HG03159 (cell line): ENCODE measurements around the gene TTR.

Experiments used
- ATAC-seq: cut with Tn5 transposase; IDR thresholded peaks from one replicate; pipeline ENCODE4 v1.9.1; 2021; ENCODE audit warnings: mild to moderate bottlenecking, moderate library complexity; ENCODE audit not compliant: unreplicated experiment

TTR gene

GRCh38 chr18:31612124-31612523 lies 20.4 kb downstream of the TTR start:
- no peak for ATAC-seq

- ATAC-seq = no peak
Observed at GRCh38 chr18:31614044-31614443, 22.4 kb downstream of the TTR start.

GRCh38 chr18:31616586-31616985 lies 24.9 kb downstream of the TTR start:
- no peak for ATAC-seq

GRCh38 chr18:31617031-31617717 lies 25.5 kb downstream of the TTR start:
- ATAC-seq = no peak

- no peak for ATAC-seq
Observed at GRCh38 chr18:31618801-31619200, 27.1 kb downstream of the TTR start.

GRCh38 chr18:31619291-31619690 lies 27.6 kb downstream of the TTR start:
- ATAC-seq = no peak

GRCh38 chr18:31624892-31625640 lies 33.4 kb downstream of the TTR start:
- ATAC-seq = no peak

- ATAC-seq = no peak
Observed at GRCh38 chr18:31626409-31626808, 34.7 kb downstream of the TTR start.

GRCh38 chr18:31630549-31630948 lies 38.9 kb downstream of the TTR start:
- no peak for ATAC-seq

- no peak for ATAC-seq
Observed at GRCh38 chr18:31631526-31631925, 39.8 kb downstream of the TTR start.

- ATAC-seq = no peak
Observed at GRCh38 chr18:31632356-31632755, 40.7 kb downstream of the TTR start.

GRCh38 chr18:31633392-31634330 lies 42.0 kb downstream of the TTR start:
- peak; percentile 6 for ATAC-seq

GRCh38 chr18:31634331-31634713 lies 42.6 kb downstream of the TTR start:
- ATAC-seq = peak; percentile 94

GRCh38 chr18:31636387-31636786 lies 44.7 kb downstream of the TTR start:
- no peak for ATAC-seq

GRCh38 chr18:31637445-31637844 lies 45.8 kb downstream of the TTR start:
- no peak for ATAC-seq

GRCh38 chr18:31643003-31643402 lies 51.3 kb downstream of the TTR start:
- ATAC-seq = no peak

GRCh38 chr18:31645411-31645810 lies 53.7 kb downstream of the TTR start:
- ATAC-seq = no peak

- ATAC-seq = no peak
Observed at GRCh38 chr18:31646332-31647126, 54.9 kb downstream of the TTR start.

GRCh38 chr18:31647127-31647753 lies 55.6 kb downstream of the TTR start:
- ATAC-seq = no peak
